HG03064 (cell line): ENCODE measurements around the gene CHGA.

ENCODE experiments used
- ATAC-seq: cut with Tn5 transposase; IDR thresholded peaks from one replicate; pipeline ENCODE4 v1.9.1; 2021; ENCODE audit warnings: low read depth; ENCODE audit not compliant: unreplicated experiment

The CHGA gene

GRCh38 chr14:92928961-92929688, 6.2 kb downstream of the CHGA start:
- ATAC-seq, result no peak

- ATAC-seq, result no peak
Observed at GRCh38 chr14:92929689-92930608, 7.0 kb downstream of the CHGA start.

DNA sequence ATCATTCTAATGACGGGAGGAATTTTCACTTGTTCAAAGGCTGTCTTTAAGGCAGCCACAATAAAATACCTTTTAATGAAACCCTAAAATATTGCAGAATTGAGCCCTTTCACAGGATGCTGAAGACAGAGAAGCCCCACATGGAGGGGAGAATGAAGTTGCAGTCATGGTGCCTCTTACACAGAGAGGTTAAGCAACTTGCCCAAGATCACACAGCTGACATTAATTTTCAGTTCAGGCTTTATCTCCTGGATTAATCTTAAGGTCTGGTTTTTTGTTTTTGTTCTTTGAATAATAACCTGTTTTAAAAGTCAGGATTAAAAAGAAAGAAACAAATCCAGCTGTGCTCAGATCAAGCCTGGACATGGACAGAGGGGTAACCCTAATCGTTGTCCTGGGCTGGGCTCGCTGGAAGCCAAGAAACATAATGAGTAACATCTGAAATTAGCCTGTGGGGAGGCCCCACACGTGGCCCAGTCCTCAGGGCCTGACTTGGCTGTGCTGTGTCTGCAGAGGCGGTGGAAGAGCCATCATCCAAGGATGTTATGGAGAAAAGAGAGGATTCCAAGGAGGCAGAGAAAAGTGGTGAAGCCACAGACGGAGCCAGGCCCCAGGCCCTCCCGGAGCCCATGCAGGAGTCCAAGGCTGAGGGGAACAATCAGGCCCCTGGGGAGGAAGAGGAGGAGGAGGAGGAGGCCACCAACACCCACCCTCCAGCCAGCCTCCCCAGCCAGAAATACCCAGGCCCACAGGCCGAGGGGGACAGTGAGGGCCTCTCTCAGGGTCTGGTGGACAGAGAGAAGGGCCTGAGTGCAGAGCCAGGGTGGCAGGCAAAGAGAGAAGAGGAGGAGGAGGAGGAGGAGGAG, 8.0 kb downstream of the CHGA start:
- no peak for ATAC-seq

DNA sequence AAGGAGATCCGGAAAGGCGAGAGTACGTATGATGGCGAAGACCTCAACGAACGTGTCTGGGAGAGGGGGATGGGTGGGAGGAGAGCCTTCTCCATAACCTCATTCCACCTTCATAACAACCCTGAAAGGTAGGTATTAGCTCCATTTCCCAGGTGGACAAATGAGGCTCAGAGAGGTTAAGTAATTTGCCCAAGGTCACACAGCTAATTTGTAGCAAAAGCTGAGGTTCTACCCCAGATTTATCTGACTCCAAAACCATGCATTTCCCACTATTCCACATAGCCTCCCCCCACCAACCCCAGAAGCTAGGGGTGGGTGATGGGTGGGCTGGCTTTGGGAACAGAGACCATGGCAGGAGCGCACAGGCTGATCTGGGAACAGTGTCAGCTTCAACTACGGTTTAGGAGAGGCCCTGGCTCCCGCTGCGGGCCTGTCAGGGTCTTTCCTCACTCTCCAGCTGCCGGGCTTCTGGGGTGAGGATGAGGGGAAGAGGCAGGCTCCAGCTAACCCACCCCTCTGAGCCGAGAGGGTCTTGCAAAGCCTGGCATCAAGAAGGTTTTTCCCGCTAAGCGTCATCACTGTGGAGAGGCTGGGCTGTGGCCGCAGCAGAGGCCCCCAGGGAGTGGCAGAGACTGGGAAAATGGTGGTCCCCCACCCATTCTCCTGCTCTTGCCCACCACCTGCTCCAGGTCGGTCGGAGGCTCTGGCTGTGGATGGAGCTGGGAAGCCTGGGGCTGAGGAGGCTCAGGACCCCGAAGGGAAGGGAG, 8.9 kb downstream of the CHGA start:
- no peak for ATAC-seq

DNA sequence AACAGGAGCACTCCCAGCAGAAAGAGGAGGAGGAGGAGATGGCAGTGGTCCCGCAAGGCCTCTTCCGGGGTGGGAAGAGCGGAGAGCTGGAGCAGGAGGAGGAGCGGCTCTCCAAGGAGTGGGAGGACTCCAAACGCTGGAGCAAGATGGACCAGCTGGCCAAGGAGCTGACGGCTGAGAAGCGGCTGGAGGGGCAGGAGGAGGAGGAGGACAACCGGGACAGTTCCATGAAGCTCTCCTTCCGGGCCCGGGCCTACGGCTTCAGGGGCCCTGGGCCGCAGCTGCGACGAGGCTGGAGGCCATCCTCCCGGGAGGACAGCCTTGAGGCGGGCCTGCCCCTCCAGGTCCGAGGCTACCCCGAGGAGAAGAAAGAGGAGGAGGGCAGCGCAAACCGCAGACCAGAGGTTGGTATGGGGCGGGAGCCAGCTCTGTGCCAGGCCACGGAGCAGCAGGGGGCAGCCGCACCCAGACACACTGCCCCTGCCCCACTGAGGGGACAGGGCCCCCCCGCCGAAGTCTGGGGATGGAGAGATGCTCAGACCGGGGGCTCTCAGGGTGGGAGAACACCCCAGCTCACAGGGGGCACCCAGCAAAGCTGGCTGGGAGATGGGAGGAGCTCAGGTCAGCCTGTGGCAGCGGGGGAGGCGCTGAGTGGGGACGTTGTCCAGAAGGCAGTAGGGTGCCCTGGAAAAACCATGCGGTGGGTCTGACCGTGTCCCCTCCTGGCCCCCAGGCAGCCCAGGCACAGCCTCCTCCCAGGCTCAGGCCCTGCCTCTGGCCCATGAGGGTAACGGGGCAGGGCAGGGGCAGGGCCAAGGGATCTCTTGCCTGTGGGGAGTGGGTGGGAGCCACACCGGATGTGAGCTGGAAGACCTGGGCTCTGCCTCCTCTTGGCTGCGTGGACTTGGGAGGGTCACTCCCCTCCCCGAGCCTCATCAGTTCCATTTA, 9.8 kb downstream of the CHGA start:
- ATAC-seq, result no peak

GRCh38 chr14:92933481-92933880, 10.5 kb downstream of the CHGA start:
- no peak for ATAC-seq

GRCh38 chr14:92934196-92935085, 11.5 kb downstream of the CHGA start:
- no peak for ATAC-seq

DNA sequence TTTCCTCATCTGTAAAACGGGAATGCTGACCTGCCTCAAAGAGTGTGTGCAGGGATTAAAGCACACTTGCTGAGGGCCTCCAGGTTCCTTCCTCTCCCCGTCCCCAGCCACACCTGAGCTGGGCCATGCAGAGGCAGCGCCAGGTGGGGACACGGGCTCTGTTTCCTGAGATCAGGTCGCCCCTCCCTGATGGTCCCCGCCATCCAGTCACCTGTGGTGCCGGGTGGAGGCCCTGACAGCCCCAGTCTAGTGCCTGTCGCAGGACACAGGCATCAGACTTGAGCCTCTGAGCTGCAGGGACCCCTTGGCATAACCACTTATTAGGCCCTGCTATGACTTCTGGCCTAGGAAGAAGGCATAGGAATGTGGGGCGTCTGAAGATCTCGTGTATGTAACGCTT, 12.5 kb downstream of the CHGA start:
- no peak for ATAC-seq

DNA sequence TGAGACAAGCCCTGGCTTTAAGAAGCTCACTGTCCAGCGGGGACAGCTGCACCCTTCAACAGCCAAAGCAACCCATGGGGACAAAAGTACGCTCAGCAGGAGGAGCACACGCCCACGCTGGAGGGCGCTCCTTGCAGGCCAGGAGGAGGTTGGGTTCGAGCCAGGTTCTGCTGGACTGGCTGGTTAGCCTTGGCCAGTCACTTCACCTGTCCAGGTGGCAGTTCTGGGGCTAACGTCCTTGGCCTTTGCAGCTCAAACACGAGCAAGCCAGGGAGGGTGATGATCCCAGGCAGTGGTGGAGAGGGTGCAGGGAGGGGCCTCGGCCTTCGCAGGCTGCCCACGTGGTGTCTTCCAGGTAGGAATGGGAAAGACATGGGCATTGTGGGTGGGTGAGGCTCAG, 13.1 kb downstream of the CHGA start:
- ATAC-seq, result no peak

- no peak for ATAC-seq
Observed at GRCh38 chr14:92937051-92937937, 14.3 kb downstream of the CHGA start.

DNA sequence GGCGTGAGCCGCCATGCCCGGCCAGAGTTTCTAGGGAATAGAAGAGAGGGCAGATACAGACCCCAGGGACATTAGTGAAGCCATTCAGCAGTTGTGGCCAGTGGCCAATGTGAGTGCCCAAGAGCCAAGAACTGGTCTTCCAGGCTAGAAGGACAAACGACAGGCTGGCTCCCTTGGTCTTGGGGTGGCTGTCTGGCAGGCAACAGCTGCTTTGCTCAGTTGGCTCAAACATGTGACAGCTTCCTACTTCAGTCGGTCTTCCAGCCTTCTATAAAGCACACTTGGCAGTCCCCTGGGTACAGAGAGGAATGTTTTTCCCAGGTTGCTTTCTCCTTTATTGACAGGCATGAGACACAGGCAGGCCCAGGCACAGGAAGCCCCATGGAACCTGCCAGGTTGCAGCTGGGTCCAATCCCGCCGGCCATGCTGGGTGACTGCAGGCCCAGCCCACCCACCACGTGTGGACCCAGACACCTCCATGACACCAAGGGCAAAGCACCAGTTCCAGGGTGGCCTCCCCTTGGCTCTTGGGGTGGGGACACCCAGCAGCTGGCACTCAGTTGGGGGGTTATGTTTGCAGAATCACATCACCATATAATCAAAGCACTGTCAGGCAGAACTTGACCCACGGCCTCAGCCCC, 15.4 kb downstream of the CHGA start:
- ATAC-seq, result no peak

GRCh38 chr14:92938890-92939671, 16.1 kb downstream of the CHGA start:
- ATAC-seq, result no peak

GRCh38 chr14:92939699-92940098, 16.7 kb downstream of the CHGA start:
- ATAC-seq, result no peak

DNA sequence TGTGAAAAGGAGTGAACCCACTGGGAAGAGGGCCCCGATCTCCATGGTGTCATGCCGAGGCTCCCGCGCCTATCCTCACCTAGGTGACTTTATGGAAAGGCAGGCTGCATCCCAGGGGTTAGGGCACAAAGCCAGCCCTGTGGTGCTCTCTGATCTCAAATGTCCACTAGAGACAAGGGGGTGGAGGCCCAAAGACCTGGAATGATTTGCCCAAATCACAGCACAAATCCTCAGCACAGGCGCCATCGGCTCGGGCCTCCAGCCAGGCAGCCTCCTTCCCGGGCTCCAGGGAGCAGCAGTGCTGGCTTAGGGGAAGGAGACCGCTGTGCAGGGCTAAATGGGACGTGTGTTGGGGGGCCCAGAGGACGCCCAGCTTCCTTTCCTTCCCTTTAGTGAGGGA, 17.6 kb downstream of the CHGA start:
- no peak for ATAC-seq

GRCh38 chr14:92941531-92941930, 18.6 kb downstream of the CHGA start:
- ATAC-seq, result no peak

DNA sequence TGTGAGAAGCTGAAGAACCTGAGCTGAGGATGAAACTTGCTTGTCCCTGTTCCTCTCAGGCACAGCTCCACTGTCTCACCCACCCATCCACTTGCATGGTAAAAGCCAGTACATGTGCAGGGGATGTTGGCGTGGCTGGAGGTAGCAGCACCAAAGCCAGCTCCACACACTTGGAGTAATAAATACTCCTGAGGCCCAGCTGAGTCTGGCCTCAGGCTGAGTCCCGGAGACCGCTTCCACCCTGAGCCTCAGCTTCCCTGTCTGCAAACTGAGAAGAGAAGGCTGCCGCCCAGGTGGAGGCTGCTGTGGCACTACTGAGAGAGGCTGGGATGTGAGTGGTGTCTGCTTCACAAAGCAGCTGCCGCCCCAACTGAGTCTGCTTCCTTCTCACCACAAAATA, 19.2 kb downstream of the CHGA start:
- ATAC-seq, result no peak
